Iris pigment epithelial cell (primary cell): ENCODE measurements around the gene KRTAP10-8.
"Not testable (repeated sequence)": the region's sequence is repeated elsewhere in the genome, so short reads cannot be mapped to it uniquely, and the experiment has no call there.

Experiments
- DNase-seq: peaks from one replicate; pipeline ENCODE4 v3.0.0-alpha.2; 2011; ENCODE audit warnings: low read depth

The KRTAP10-8 gene

DNA sequence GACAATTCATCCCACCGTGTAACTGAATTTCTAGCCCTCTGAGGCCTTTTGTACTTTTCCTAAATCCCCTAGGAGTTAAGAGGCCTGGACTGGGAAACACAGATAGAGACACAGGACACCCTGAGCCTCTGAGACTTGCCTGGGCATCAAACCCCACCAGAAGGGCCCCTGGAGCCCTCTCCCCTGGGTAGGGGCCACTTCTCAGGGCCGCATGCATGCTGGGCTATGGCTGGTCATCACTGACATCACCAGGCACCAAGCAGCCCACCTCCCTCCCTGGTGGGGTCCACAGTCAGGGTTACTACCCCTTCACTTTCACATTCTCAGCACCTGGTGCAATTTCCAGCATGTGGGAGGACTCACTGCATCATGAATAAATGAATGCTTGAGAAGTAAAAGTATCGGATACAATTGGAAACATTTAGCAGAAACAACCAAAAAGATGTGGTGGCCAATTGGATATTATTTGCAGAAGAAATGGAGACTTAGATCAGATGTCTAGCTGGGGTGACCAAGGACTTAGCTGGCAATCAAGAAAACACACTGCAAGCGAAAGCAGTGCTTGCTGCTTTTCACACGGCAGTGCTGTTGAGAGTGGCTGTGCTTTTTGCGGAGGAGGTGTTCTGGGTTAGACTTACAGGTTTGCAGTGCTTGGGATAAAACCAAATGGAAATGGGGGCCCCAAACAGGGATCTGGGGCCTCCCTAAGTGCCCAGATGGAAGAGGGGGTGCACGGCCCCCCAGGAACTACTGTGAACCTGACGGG, 12.4 kb upstream of the KRTAP10-8 start:
- DNase-seq: no peak

- DNase-seq: not testable (repeated sequence)
Measured at GRCh38 chr21:44600118-44600978, 11.5 kb upstream of the KRTAP10-8 start, which contains the start of gene KRTAP10-7. Gene KRTAP10-7 (plus strand): TSS chr21:44600597. CDS start chr21:44600622, 25 bp downstream.

- not testable (repeated sequence) for DNase-seq
Measured at GRCh38 chr21:44601091-44601490, 10.8 kb upstream of the KRTAP10-8 start.

DNA sequence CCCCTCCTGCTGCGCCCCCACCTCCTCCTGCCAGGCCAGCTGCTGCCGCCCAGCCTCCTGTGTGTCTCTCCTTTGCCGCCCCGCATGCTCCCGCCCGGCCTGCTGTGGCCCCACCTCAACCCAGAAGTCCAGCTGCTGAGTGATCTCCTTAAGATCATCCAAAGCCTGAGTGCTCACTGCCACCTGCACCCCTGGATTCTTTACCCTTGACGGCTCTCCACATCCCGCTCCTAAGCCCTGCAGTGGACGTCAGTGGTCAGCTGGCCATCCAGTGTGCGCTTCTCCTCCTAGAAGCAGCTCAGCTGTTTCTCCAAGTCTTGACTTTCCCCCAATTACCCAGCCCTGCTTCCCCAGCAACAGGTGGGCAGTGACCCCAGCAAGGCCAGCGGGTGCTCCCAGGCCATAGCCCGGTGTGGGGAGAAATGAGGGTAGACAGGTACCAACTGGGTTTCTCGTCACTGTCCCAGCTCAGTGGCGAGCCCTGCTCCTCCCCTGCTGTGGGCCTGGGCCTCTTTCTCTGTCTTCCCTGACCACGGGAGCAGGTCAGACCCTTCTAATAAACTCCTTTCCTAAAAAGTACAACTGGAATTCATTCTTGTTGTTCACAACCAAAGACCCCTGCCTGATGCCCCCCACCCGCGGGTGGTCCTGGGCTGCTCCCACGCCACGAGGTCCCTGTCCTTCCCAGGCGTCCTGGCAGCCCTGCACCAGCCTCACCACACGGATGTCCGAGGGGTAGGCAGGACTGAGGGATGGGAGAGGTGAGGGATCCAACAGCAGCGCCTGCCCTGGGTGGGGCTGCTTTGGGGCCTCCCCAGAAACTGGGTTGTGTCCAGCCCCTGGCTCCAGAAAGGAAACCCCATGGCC, 10.1 kb upstream of the KRTAP10-8 start:
- no peak for DNase-seq

DNA sequence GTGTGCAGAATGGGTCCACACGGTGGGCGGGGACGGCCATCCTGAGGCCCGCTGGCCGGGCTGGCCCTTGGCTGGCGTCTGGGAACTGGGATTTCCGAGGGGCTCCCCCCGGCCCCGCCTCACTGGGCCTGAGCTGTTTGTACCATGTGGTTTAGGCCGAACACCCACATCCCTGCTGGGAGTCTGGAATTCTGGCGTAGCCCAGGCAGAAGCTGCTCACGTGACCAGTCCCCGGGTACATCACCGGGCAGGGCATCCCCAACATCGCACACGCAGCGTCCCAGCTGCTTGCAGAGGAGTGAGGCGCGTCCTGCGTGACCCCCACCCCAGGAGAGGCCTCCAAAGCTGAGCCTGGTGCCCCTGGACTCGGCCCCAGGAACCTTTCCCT, 9.4 kb upstream of the KRTAP10-8 start:
- DNase-seq: no peak

GRCh38 chr21:44603109-44603875, 8.6 kb upstream of the KRTAP10-8 start:
- DNase-seq: no peak

- DNase-seq: no peak
Measured at GRCh38 chr21:44603911-44604310, 8.0 kb upstream of the KRTAP10-8 start.

DNA sequence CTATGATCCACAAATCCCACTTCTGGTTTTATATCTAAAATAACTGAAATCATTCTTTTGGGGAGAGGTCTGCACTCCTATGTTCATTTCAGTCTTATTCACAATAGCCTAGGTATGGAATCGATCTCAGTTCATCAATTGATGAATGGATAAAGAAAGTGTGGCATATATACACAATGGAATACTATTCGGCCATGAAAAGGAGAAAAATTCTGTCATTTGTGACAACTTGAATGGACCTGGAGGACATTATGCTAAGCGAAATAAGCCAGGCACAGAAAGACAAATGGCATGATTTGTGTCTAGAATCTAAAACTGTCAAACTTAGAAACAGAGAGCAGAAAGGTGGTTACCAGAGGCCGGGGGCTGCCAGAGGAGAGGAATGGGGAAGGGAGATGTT, 5.4 kb upstream of the KRTAP10-8 start:
- DNase-seq: no peak

DNA sequence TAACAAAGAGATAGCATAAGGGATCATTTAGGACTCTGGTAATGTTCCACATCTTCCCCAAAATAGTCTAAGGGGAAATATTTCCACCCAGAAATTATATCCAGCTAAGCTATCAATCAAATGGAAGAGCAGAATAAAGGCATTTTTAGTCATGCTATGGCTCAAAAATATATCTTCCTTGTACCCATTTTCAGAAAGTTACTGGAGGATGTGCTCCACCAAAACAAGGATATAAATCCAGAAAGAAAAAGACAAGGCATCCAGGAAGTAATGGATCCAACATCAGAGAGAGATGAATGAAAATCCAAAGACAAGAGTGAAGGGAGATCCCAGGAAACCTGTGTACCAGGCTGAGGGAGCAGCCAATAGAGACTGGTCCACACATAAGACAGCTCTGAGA, 2.7 kb upstream of the KRTAP10-8 start:
- no peak for DNase-seq

DNA sequence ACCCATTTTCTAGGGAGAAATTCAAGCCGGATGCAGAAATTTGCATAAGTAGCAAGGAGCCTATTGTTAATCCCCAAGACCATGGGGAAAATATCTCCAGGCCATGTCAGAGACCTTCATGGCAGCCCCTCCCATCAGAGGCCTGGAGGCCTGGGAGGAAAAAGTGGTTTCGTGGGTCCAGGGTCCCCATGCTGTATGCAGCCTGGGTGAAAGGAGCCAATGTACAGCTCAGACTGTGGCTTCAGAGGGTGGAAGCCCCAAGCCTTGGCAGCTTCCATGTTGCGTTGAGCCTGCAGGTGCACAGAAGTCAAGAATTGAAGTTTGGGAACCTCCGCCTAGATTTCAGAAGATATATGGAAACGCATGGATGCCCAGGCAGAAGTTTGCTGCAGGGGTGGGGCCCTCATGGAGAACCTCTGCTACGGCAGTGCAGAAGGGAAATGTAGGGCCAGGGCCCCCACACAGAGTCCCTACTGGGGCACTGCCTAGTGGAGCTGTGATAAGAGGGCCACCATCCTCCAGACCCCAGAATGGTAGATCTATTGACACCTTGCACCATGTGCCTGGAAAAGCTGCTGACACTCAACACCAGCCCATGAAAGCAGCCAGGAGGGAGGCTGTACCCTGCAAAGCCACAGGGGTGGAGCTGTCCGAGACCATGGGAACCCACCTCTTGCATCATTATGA, 1.6 kb upstream of the KRTAP10-8 start:
- not testable (repeated sequence) for DNase-seq

GRCh38 chr21:44611551-44611950, 328 bp upstream of the KRTAP10-8 start:
- DNase-seq: no peak

DNA sequence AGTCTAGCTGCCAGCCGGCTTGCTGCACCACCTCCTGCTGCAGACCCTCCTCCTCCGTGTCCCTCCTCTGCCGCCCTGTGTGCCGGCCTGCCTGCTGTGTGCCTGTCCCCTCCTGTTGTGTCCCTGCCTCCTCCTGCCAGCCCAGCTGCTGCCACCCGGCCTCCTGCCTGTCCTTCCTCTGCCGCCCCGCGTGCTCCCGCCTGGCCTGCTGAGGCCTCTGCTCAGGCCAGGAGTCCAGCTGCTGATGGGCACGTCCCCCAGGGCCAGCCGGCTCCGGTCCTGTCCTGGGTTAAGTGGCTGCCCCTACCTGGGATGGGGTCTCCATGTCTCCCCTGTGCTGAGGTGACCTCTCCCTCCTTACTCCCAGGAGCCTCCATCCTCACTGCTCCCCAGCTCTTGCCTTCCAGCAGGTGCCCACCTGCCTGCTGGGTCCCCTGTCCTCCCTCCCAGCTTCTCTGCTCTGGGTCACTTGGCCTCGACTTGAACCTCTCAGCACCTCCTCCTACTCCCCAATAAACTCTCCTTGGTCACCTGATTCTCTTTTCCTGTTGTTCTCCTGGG, 870 bp downstream of the KRTAP10-8 start:
- DNase-seq: no peak

- DNase-seq: no peak
Measured at GRCh38 chr21:44613386-44614155, 1.7 kb downstream of the KRTAP10-8 start.

DNA sequence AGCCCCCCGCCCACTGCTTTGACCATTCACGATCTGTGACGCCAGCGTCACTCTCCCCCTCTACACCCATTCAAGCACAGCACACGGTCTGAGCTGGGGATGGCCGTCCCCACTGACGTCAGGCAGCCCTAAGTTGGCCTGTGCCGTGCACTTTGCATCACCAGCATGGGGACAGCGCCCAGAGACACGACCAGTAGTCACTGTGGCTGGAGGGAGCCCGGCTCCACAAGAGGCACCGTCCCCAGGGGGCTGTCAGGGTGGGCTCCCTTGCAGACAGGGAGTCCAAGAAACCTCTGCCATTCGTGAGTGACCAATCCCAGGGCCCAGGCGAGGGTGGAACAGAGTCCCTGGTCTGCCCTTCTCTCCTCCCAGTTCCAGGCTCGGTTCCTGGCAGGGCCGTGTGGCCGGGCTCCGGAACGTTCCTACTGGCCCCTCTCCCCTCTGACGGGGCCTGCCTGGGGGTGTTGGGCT, 2.3 kb downstream of the KRTAP10-8 start:
- DNase-seq: no peak

DNA sequence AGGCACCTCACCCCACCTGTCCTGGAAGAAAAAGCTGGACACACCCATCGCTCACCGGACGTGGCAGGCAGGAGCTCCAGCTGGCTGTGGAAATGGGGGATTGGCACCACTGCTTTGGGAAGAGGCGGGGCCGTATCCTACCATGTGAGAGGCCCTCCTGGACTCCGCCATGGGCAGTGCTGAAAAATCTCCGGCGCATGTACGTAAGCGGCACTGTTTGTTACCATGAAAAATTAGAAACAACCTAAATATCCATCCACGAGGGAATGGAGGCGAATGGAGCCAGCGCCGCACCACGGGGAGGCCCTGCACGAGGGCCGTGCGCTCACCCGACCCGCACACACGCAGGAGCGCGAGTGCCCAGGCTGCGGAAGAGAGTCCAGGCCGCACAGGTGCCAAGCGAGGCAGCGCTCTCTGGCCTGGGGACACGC, 3.1 kb downstream of the KRTAP10-8 start:
- DNase-seq: no peak

- no peak for DNase-seq
Measured at GRCh38 chr21:44615466-44615865, 3.6 kb downstream of the KRTAP10-8 start.

DNA sequence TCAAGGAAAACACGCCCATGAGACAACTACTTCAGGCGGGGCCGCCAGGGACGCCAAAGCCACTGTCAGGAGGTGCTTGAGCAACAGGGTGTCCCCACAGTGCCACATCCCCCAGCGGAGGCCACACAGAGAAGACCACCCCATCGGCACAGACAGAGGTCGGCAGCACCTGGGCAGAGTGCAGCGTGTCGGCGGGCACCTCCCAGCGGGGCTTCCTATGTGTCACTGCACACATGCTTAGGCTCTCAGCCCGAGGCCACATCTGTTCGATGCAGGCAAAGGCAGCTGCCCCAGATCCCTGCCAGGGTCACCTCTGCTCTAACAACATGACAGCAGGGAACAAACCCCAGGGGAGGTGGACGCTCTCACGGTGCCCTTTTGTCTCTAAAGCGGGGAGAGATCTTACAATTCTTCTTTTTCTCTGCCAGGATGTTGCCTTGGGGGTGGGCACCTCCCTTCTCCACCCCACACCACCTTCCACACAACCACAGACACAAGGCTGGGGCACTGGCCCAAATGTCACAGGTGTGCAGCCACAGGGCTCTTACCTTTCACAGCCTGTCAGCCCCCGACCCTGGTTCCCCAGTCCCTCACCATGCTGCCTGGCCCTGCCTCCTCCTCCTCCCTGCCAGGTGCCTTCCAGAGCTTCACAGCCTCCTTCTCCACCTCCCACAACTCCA, 4.2 kb downstream of the KRTAP10-8 start:
- DNase-seq: no peak

GRCh38 chr21:44616591-44616926, 4.7 kb downstream of the KRTAP10-8 start:
- no peak for DNase-seq

- DNase-seq: no peak
Measured at GRCh38 chr21:44617071-44617501, 5.2 kb downstream of the KRTAP10-8 start.
